Pancreas (tissue), 10 donors: Measurements from ENCODE around the gene RFPL2. TPM values are rescaled to one million over a fixed set of nuclear protein-coding genes. Genes with fewer than 3 reads are reported as not detected.
A peak's percentile ranks its signal among the peaks of the same experiment; 100 is the strongest.

Experiments
- ATAC-seq, 4 donors: fragments of 200-7000 bp; cut with Tn5 transposase; one replicate each; pipeline versions ENCODE4 v1.8.0 to v1.9.1; 2020; ENCODE audit warnings: mild to moderate bottlenecking in 4 of 4, moderate library complexity in 4 of 4
- DNase-seq, 6 donors: peaks; one replicate each; pipeline ENCODE4 v3.0.0-alpha.2; 2020
- FAIRE-seq: peaks from 2 replicates; lab custom pipeline; 2012; peaks lifted over from hg19 to GRCh38; lab: Jason Lieb, UNC
- H3K27ac ChIP-seq, 4 donors: fragments of 200-600 bp; sonication (generic); 1 replicate in 3 of 4; 2 replicates in 1 of 4; pipeline versions ENCODE4 v1.5.0 to v1.8.0; 2020
- H3K27me3 ChIP-seq, 4 donors: fragments of 200-600 bp; one replicate each; pipeline ENCODE4 v1.8.0; 2021
- H3K36me3 ChIP-seq, 3 donors: fragments of 200-600 bp; sonication (generic) in 1 of 3; one replicate each; pipeline versions ENCODE4 v1.5.0 to v1.8.0; 2020 to 2021
- H3K4me1 ChIP-seq, 3 donors: fragments of 200-600 bp; one replicate each; pipeline ENCODE4 v1.8.0; 2021
- H3K4me3 ChIP-seq, 4 donors: fragments of 200-600 bp; sonication (generic) in 2 of 4; one replicate each; pipeline versions ENCODE4 v1.5.0 to v1.8.0; 2020 to 2021
- H3K9me3 ChIP-seq, 4 donors: fragments of 200-600 bp; one replicate each; pipeline ENCODE4 v1.8.0; 2021
- WGBS, 2 donors: extraction: QIAGEN DNeasy Blood & Tissue Kit; methylation state at CpG; one replicate each; pipeline ENCODE4 v1.1.7; 2013; 5-methylcytosine and 5-hydroxymethylcytosine counted together
- intact Hi-C, 3 donors: fragments of 100-400 bp; cut with DNase I; formaldehyde crosslinking; loops; one replicate each; pipeline versions ENCODE4 v1.11.1 to v1.14.2; 2022
- polyA plus RNA-seq, 2 donors: library from polyadenylated mRNA; stranded (reverse); fragments of 200-250 nt; gene quantifications; one replicate each; pipeline ENCODE4 v1.2.3, GENCODE V29; 2013
- total RNA-seq, 6 donors: library from RNA; stranded (reverse); fragmentation: NEBNext Ultra II Directional in 4 of 6; extraction: Animal tissue kit (Norgen Biotek cat#: 25700) in 4 of 6; gene quantifications; one replicate each; pipeline versions ENCODE4 v1.2.1 to v1.2.4, GENCODE V29; 2021 to 2023
- TF ChIP-seq, protein P1 (sequence below), 4 donors: fragments of 200-600 bp; sonication (generic) in 3 of 4; IDR thresholded peaks; one replicate each; pipeline versions ENCODE4 v1.5.0 to v1.8.0; 2021; ENCODE audit warnings: antibody characterized with exemption in 4 of 4
- donor health status: healthy with polysubstance abuse.
- donor health status: DM: no; HTN: no; CAD: no; lungs with moderate emphysema.
- donor health status: DM: no; HTN: no; CAD: no.
- donor health status: control.
- donor health status: control.
- donor health status: Bipolar disorder and iron deficiency.
- donor health status: DM: yes; HTN: yes; CAD: no.
- donor health status: DM: no; HTN: no; CAD: no.
- donor health status: DM: no; HTN: no; CAD: no.
- donor health status: DM: yes; HTN: yes; CAD: no.

The RFPL2 gene
- total and polyA plus RNA-seq, 8 donors: 0.08 to 1.5 (median 0.19) TPM; not detected in 5

DNA sequence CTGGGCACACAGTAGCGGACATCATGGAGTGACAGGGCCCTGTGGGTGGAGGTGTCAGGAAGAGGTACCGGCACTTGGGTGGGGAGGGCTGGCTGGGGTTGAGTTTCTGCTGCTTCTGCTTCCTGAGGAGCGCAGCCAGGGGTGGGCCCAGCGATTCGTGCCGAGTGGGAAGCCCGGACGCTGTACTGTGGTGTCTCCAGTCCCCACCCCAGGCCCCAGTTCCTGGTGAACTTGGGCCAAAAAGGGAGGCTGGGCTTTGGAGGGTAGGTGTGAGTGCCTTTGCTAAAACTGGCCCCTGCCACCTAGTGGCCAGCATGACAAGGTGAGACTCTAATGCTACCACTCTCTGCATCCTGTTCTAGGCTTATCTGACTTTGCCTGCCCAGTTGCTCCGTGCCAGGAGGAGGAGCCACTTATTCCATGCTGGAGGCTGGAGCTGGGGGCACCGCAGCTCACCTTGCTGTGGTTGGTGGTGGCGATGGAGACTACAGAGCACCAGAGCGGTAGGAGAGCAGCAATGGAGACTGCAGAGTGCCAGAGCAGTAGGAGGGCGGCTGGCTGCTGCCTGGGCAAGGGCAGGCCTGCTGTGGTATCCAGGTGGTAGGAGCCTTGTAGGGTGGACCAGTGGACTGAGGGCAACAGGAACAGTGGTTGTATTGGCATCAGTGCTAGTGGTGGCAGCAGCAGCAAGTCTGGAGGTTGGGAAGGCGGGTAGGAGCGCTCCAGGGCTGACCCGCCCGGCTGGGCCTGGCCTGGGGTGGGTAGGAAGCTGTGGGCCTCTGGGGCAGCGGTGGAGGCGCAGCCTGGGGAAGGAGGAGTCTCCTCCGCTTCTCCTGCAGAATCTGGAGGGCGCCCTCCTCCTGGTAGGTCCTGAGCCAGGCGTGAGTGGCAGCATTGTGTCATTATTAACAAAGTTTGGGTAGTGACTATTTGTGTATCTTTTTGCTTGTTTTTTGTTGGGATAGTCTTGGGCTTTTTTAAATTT, 2.2 kb upstream of the RFPL2 start:
- Histone ChIP-seq H3K4me1 (no peaks in the 10 kb centered on the region), H3K27ac (no peak overlapping the region), H3K27me3 (peaks cover 0 to 6% (median 0%) of the 10 kb centered on the region in 4 donors), H3K9me3 (no peaks in the 10 kb centered on the region), H3K36me3 (no peaks in the 10 kb centered on the region), H3K4me3 (no peak overlapping the region)
- FAIRE-seq (no peak), DNase-seq (peak in 3 of 6 donors; percentile 40 to 54 (median 51)), ATAC-seq (peak; percentile 47 to 71 (median 66))
- TF ChIP-seq, protein P1, sequence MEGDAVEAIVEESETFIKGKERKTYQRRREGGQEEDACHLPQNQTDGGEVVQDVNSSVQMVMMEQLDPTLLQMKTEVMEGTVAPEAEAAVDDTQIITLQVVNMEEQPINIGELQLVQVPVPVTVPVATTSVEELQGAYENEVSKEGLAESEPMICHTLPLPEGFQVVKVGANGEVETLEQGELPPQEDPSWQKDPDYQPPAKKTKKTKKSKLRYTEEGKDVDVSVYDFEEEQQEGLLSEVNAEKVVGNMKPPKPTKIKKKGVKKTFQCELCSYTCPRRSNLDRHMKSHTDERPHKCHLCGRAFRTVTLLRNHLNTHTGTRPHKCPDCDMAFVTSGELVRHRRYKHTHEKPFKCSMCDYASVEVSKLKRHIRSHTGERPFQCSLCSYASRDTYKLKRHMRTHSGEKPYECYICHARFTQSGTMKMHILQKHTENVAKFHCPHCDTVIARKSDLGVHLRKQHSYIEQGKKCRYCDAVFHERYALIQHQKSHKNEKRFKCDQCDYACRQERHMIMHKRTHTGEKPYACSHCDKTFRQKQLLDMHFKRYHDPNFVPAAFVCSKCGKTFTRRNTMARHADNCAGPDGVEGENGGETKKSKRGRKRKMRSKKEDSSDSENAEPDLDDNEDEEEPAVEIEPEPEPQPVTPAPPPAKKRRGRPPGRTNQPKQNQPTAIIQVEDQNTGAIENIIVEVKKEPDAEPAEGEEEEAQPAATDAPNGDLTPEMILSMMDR (IDR thresholded peaks at IDR 0.05): peak in 3 of 4 donors; percentile 25 to 44 (median 43)
- WGBS, 2 donors: 61 to 70% methylated on average over 21 to 22 of the region's 22 CpGs
- intact Hi-C loops: no loop called here

DNA sequence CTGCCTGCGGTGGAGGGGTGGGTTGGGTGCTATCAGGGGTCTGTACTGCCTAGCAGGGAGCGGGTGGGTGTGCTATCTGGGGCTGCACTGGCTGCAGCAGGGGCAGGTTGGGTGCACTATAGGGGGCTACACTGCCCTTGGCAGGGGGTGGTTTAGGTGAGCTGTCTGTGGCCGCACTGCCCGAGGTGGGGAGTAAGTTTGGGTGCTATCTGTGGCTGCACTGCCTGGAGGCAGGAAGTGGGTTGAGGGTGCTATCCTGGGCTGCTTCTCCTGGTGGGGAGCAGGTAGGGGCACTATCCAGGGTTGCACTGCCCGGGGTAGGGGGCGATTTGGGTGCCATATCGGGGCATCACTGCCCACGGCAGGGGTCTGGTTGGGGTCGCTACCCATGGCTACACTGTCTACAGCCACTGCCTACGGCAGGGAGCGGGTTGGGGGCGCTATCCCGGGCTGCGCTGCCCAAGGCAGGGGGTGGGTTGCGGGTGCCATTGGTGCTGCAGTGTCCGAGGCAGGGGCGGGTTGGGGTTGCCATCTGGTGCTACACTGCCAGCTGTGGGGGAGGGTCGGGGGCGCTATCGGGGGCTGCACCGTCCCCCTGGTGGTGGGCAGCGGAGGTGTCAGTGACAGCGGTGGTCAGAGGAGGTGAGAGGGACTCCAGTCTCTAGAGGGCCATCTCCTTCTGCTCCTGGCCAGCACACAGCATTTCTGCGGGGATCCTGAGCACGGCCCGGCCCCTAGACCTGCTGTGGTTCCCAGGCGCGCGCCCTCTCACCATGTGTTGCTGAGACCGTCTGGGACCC, 1.3 kb upstream of the RFPL2 start:
- Histone ChIP-seq H3K4me1 (no peaks in the 10 kb centered on the region), H3K27ac (no peak overlapping the region), H3K9me3 (no peaks in the 10 kb centered on the region), H3K36me3 (no peaks in the 10 kb centered on the region), H3K4me3 (no peak overlapping the region), H3K27me3 (peaks cover 0 to 6% (median 0%) of the 10 kb centered on the region in 4 donors)
- WGBS, 2 donors: 72 to 82% methylated on average over 29 to 30 of the region's 30 CpGs
- DNase-seq: peak in 1 of 6 donors; percentile 40
- intact Hi-C loops: no loop called here
- no peak for ATAC-seq
- TF ChIP-seq, protein P1 (IDR thresholded peaks at IDR 0.05): no peak
- FAIRE-seq: no peak

DNA sequence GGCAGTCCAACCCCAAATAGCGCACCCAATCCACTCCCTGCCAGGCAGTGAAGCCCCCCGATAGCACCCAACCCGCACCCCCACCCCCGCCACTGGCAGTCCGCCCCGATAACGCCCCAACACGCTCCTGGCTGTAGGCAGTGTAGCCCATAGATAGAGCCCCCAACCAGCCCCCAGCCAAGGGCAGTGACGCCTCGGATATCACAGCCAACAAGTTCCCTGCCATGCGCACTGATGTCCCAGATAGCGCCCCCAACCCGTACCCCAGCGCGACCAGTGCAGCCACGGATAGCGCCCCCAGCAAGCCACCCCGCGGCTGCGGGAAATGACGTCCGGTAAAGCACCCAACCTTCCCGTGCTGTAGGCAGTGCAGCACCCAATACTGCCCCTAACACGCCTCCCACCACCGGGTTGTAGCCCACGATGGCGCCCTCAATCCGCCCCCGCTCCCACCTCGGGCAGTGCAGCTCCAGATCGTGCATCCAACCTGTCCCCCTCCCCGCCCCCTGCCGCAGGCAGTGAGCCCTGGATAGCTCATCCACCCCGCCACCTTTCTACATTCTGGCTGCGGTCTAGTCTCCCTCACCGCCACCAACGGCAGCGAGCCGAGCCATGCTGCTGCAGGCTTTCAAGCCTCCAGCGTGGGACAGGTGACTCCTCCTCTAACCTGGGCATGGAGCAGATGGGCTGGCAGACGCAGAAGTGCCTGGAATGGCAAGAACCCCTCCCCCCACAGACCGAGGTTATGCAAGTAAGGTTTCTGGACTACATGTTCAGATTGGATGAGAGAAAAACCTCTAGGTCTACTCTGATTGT, 625 bp downstream of the RFPL2 start:
- no peaks in the 10 kb centered on the region for H3K4me1 ChIP-seq
- DNase-seq: peak in 1 of 6 donors; percentile 58
- intact Hi-C loops: no loop called here
- no peaks in the 10 kb centered on the region for H3K9me3 ChIP-seq
- ATAC-seq: peak in 3 of 4 donors; percentile 14 to 33 (median 27)
- 19 to 42% methylated on average over 38 to 42 of the region's 42 CpGs for WGBS, 2 donors
- FAIRE-seq: no peak
- TF ChIP-seq, protein P1 (IDR thresholded peaks at IDR 0.05): no peak
- H3K36me3 ChIP-seq: no peaks in the 10 kb centered on the region
- no peak overlapping the region for H3K27ac ChIP-seq
- H3K4me3 ChIP-seq: peak overlapping the region in 1 of 4 donors; percentile 17
- peaks cover 0 to 6% (median 0%) of the 10 kb centered on the region in 4 donors for H3K27me3 ChIP-seq

DNA sequence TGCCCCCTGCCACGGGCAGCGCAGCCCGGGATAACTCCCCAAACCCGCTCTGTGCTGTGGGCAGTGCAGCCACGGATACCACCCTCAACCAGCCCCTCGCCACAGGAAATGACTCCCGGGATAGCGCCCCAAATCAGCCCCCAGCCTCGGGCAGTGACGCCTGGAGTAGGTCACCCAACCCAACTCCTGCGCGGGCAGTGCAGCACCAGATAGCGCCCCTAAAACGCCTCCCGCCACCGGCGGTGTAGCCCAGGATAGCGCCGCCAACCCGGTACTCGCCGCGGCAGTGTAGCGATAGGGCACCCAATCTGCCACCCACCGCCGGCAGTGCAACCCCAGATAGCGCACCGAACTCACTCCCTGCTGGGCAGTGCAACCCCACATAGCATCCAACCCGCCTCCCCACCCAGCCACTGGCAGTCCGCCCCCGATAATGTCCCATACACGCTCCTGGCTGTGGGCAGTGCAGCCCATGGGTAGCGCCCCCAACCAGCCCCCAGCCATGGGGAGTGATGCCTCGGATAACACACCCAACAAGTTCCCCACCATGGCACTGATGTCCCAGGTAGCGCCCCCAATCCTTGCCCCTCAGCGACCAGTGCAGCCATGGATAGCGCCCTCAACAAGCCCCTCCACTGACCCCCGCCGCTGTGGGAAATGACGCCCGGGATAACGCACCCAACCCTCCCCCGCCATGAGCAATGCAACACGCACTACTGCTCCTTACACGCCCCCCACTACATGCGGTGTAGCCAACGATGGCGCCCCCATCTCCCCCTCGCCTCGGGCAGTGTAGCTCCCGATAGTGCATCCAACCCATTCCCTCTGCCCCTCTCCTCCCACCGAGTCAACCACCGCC, 1.5 kb downstream of the RFPL2 start:
- DNase-seq (peak in 1 of 6 donors; percentile 70), ATAC-seq (peak in 3 of 4 donors; percentile 11 to 26 (median 20)), FAIRE-seq (no peak)
- Histone ChIP-seq H3K4me1 (no peaks in the 10 kb centered on the region), H3K27ac (no peak overlapping the region), H3K27me3 (peaks cover 0 to 6% (median 0%) of the 10 kb centered on the region in 4 donors), H3K9me3 (no peaks in the 10 kb centered on the region), H3K4me3 (peak overlapping the region in 2 of 4 donors; percentile 11 to 30), H3K36me3 (no peaks in the 10 kb centered on the region)
- TF ChIP-seq, protein P1 (IDR thresholded peaks at IDR 0.05): no peak
- 15 to 53% methylated on average over 51 to 53 of the region's 53 CpGs for WGBS, 2 donors
- intact Hi-C loops: no loop called here
